Renal cortical epithelial cell (primary cell): ENCODE data around the gene AK2. TPM values are rescaled to one million over a fixed set of nuclear protein-coding genes. Genes with fewer than 3 reads are reported as not detected.
"Not testable (repeated sequence)": the region's sequence is repeated elsewhere in the genome, so short reads cannot be mapped to it uniquely, and the experiment has no call there.

Experiments
- DNase-seq: peaks from one replicate; pipeline ENCODE4 v3.0.0-alpha.2; 2011; ENCODE audit warnings: low read depth
- total RNA-seq: library from RNA; depleted of rRNA; stranded (reverse); fragments of >200 nt; gene quantifications from 2 replicates; pipeline ENCODE4 v1.2.3, GENCODE V29; 2014

Gene AK2
- total RNA-seq, 1 donor from 2014 or later = 196 TPM

- no peak for DNase-seq
Observed at GRCh38 chr1:33001282-33001681, 35.4 kb downstream of the AK2 start.

DNA sequence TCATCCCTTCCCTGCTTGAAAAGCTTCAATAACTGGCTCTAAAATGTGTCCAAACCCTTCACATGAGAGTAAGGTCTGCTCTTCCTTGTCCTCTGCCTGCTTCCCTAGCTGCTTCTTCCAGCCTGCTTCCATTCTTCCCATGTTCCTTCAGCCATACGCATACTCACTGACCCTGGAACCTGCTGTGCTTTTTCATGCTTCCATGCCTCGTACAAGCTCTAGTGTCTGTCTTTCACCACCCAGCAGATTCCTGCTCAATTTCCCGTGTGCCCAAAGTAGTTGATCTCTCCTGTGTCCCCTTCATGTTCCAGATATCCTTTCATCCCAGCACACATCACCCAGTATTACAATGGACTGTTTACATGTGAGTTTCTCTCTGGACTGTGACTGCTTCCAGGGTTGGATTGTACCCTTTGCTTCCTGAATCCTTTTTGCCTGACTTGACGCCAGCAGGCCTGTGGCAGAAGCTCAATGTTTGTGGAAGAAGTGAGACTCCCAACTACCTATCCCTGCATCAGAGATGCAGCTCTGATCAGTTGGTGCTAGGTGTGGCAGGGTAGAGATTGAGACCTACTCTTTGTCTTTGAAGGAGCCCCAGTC, 36.2 kb downstream of the AK2 start:
- no peak for DNase-seq

DNA sequence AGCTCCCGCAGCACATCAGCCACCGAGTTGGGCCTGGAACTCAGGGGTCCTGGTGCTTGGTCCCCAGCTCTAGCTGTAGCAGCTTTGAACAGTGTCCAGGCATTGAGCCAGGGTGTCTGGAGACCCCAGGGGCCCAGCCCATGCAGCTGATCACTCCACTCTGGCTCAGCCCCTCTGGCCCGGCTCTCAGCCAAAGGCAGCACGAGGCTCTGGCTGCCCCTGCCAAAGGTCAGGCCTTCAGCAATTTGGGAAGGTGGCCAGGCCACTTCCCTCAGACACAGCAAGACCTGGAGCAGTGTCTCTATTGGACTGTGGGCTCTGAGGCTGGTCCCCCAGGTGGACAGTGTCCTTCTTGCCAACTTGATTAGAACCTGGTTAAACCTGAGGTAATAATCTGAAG, 37.7 kb downstream of the AK2 start:
- no peak for DNase-seq

DNA sequence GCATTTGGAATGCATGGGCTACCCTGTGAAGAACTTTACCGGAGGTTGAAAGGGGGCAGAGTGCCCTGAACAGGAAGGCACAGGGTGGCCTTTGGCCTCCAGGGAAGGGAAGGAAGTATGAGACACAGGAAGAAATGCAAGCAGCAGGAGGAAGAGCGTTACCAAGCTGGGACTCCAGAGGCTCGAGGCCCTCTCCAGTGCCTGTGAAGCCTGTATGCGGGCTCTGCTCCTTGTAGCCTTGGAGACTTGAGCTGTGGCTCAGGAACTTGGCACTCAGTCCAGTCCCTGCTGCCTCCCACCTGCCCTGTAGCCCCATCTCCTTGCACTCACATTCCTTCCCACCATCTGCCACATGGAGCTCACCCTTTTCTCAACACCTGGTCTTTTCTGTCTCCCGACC, 38.6 kb downstream of the AK2 start:
- no peak for DNase-seq

- DNase-seq = peak; percentile 53
Observed at GRCh38 chr1:32997381-32997891, 39.2 kb downstream of the AK2 start.

- DNase-seq = not testable (repeated sequence)
Observed at GRCh38 chr1:32993324-32993636, 43.4 kb downstream of the AK2 start.

DNA sequence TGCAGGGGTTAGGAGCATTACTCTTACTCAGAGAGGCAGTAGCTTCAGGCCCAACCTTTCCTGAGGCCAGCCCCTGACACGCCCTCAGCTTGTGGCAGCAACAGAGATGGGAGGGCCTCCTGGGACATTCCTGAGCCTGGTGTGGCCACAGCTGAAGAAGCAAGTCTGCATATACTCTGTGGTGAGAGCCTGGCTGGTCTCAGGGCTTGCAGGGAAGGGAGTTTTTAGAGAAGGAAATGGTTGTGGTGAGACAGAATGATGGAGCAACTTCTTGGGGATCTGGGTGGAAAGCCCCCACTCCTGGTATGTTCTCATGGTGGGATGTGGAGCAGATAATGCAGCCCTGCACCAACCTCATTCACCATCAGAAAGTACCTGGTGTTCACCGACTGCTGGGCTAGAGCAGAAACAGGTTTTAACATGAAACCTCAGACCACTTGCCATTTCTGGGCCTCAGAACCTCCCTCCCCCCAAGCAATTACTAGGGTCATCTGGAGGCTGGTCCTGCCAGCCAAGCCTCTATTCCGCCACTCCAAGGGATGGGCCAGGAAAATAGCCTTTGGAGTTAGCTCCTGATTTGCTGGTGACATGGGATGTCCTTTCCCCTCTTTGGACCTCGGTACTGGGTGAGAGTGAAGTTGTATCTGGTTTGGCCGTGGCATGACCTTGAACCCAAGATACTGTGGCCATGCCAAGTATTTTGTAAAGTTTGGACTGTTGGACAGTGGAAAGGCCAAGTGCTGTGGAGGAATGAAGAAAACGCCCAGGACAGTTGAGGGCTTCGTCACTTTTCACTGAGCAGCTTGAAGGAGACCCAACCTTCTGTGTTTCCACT, 44.0 kb downstream of the AK2 start:
- peak; percentile 96 for DNase-seq

DNA sequence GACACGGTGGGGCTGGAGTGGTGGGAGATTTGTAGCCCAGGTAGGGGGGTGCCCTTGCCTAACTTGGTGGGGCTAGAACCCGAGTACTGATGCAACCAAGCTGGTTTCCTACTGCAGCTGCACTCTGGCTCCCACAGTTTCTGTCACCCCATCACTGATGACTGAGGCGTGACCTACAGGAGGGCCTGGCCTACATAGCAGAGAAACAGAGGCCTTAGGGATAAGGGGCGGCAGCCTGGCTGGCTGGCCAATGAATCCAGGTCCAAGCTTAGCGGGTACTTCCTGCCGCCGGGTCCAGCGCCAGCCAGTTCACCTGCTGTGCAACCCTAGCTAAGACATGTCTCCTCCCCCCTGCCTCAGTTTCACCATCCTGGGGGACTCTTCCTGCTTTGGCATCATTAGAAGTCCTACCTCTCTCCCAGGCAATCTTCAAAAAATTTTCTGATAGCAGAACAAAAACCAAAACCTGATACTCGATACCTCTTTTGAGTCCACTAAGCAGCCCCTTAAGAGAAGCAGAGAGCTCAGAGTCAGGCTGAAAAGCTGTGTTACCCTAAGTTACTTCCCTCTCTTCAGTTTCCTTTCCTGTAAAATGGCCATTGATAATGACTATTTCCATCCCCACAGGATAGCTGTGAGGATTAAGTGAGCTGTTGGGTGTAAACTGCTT, 44.7 kb downstream of the AK2 start:
- DNase-seq = no peak

GRCh38 chr1:32991386-32991785, 45.3 kb downstream of the AK2 start:
- DNase-seq = peak; percentile 55

GRCh38 chr1:32990887-32991286, 45.8 kb downstream of the AK2 start:
- no peak for DNase-seq

DNA sequence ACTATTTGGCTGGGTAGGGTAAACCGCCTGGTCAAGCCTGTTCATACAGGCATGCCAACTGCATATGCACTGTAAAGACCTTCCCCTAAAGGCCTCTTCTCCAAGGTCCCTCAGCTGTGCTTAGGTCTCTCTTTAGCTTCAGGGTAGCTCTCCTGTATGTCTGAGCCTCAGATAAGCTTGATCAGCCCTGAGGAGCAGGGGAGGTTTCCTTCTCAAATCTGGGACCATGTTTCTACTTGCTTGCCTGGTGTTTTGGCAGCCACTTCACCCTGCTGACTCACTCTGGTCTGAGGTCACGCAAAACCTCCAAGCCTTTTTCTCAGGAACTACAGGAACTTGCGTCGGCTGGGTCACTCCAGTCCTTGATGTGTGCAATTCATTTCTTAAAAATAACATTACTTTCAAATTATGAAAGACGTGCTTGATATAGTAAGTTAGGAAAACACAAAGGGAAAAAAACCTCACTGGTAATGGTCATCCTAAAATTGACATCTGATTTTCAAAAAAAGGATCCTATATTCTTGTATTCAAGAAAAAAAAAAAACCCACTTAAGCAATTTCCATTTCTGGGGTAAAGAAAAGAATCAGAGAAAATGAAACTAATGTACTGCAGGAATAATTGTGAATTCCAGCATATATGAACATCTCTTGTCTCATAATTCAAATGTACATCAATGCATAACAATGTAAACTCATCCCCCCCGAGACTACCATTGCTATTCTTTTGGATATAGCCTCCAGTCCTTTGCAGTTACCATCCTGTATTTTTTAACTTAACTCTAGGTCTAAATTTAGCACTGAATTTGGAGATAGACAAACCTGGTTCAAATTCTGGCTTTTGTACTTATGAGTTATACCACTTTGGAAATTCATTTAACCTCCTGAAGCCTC, 47.3 kb downstream of the AK2 start:
- peak; percentile 95 for DNase-seq

GRCh38 chr1:32988665-32989064, 48.0 kb downstream of the AK2 start:
- DNase-seq = peak; percentile 79

DNA sequence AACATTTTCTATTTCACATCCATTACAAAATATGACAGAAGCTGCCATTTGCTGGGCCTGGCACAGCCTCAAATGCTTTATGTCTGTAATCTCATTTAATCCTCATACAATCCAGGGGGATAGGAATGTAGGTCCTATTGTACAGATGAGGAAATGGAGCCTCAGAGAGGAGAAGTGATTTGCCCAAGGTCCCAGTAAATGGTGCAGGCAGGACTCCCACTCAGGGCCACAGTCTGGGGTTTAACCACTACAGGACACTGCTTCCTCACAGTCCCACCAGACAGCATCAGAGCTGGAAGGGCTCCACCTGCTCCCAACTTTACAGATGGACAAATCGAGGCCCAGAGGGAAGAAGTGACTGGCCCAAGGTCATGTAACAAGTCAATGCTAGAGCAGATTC, 51.5 kb downstream of the AK2 start:
- no peak for DNase-seq

GRCh38 chr1:32984455-32985171, 52.1 kb downstream of the AK2 start:
- no peak for DNase-seq

DNA sequence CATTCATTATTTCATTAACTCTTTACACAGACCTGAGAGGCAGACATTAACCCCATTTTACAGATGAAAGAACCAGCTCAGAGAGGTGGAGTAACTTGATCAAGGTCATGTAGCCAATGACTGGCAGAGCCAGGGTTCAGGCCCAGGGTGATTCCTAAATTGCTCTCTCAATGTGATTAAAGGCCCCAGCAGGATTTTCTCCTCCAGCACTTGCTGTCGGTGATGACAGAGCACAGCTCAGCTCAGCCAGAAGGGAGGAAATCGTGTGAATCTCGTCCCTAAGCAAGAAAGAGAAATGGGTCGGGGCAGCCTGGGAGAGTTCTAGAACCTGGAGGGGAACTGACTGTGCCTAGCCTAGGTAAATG, 52.6 kb downstream of the AK2 start:
- no peak for DNase-seq

DNA sequence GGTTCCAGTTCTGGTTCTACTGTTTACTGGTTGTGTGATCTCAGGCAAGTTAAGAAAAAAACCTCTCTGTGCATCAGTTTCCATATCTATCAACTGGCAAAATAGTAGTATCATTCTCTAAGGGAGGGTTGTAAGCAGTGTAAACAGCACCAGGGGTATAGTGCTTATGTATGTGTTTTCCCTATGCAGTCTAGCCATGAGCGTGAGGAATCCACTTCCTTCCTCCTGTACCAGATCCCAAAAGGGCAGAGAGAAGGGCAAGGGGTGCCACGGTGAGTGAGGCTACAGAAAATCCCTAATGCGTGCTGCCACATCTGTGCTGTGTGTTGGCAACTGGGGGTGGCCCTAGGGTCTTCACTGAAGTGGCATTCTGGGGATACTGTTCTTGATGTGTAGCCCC, 53.7 kb downstream of the AK2 start:
- DNase-seq = no peak

GRCh38 chr1:32981003-32981901, 55.4 kb downstream of the AK2 start:
- peak; percentile 99 for DNase-seq

DNA sequence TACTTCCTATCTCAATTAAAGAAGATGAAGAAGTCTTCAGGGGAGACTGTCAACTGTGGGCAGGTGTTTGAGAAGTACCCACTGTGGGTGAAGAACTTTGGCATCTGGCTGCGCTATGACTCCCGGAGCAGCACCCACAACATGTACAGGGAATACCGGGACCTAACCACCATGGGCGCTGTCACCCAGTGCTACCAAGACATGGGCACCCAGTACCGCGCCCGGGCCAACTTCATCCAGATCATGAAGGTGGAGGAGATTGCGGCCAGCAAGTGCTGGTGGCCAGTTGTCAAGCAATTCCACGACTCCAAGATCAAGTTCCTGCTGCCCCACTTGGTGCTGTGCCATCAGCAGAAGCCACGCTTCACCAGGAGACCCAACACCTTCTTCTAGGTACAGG, 56.6 kb downstream of the AK2 start:
- no peak for DNase-seq

GRCh38 chr1:32978854-32979253, 57.8 kb downstream of the AK2 start:
- DNase-seq = no peak

DNA sequence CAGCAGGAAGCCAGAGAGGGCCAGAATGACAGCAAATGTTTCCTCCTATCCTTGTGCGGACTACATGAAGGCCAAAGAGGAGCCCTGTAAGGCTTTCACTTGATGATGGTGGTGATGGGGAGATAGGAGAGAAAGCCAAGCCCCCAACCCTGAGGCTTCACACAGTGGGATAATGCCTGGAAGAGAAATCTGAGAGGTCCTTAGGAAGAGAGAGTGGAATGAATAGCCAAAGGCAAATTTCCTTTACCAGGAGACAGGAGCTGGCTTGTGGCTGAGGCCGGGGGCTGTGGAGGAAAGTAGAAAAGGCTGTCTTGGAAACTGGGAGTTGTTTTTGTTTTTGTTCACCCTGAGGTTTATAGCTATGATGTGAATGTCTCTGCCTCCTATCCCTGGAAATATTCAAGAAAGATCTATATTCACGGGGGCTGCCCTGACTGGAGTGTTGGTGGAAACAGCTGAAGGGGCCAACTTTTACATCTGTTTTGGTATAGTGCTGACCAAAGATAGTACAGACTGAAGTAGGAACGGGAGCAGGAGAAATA, 59.1 kb downstream of the AK2 start:
- DNase-seq = no peak
